ENCODE measurements around the gene ARHGAP26.

The ARHGAP26 gene, protein sequence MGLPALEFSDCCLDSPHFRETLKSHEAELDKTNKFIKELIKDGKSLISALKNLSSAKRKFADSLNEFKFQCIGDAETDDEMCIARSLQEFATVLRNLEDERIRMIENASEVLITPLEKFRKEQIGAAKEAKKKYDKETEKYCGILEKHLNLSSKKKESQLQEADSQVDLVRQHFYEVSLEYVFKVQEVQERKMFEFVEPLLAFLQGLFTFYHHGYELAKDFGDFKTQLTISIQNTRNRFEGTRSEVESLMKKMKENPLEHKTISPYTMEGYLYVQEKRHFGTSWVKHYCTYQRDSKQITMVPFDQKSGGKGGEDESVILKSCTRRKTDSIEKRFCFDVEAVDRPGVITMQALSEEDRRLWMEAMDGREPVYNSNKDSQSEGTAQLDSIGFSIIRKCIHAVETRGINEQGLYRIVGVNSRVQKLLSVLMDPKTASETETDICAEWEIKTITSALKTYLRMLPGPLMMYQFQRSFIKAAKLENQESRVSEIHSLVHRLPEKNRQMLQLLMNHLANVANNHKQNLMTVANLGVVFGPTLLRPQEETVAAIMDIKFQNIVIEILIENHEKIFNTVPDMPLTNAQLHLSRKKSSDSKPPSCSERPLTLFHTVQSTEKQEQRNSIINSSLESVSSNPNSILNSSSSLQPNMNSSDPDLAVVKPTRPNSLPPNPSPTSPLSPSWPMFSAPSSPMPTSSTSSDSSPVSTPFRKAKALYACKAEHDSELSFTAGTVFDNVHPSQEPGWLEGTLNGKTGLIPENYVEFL

DNA sequence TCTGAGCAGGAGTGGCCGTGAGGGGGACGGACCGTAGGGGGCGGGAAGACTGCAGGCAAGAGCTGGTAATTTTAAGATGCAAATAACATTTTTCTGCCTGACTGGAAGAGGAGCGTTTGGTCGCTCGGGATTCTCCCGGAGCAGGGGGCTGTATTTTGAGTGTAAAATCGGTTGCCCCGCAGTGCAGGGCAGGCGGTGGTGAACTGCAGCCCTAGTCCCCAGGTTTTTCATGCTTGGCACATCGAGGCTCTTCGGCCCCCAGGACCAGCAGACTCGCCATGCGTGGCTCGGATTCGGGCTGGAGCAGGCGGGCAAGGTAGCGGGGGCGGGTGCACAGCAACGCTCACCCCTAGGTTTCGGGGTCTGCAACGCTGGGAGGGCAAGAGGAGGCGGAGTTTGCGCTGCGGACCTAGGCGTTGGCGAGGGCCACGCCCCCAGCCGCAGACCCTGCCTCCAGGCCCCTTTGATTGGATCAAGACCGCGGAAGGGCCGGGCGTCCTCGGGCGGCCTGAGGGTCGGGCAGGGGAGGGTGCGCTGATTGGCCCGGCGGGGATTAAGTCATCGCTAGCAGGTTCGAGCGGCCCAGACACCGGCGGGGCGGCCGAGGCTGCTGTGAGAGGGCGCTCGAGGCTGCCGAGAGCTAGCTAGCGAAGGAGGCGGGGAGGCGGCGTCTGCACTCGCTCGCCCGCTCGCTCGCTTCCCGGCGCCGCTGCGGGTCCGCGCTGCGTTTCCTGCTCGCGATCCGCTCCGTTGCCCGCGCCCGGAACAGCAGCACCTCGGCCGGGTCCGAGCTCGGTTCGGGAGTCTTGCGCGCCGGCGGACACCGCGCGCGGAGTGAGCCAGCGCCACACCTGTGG, at the start of gene ARHGAP26:
Gene ARHGAP26 (plus strand): TSS at position 585 of the 857 bp plus-strand sequence. CDS start 385 bp downstream, outside the sequence.
- peak; percentile 86 for DNase-seq

DNA sequence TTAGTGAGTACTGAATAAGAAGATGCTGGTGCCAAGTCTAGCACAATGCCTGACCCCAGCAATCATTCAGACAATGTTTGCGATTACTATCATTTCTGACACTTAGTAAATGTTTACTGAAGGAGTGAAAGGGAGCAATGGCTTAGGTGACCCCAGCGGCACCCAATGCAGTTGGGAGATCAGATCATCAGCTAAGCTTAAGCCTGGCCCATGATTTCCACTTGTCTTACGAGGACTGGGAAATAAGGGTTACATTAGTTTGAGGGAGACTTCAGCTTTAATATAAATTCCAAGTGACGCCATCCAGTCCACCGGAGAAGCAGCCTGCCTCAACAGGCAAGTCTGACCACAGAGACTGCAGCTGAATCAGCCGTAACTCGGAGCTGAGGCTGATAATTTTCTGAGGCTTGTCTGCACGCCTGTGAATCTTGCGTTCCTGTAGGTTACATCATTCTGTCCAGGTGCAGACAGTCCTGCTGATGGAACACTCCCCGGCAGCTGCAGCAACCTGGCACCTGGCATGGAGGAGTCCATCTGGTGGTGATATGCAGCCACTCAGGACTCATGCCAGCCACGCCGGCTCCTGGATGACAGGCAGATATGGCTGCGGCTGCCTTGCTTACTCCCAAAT, 49.4 kb upstream of the ARHGAP26 start:
- DNase-seq = no peak

DNA sequence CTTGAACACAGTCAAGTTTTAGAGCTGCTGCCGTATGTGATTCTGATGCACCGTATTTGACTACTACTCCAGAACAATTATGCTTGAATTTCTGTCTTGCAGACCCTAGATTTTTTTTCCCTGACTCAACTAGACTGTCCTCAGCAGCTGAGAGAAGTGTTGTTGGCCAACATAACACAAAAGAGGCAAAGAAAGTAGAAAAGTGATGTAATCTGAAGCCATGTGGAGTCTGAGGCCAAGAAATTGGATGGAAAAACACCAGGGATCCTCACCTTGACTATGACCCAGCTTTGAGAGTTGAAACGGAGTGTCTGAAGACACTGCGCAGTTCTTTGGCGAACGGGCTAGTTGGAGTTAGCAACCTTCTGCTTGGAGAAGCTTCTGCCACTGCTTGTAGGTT, 48.0 kb upstream of the ARHGAP26 start:
- DNase-seq = no peak

DNA sequence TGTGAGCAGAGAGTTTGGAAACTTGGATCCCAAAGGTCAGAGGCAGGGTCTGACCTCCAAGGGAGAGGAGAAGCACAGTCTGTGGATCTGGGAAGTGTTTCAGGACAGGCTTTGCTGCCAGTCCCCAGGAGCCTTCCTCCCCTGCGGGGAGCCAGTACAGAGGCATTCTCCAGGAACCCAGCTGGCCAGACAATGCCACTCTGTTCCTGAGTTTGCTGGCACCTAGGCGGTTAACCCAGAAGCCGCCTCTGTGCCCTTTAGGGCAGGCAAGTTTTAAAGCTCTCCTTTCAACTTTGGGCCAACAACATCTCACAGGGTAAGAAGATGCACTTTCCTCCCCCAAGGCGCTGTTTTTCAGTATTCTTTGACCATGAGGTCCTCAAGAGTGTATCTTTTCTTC, 47.3 kb upstream of the ARHGAP26 start:
- DNase-seq = no peak

DNA sequence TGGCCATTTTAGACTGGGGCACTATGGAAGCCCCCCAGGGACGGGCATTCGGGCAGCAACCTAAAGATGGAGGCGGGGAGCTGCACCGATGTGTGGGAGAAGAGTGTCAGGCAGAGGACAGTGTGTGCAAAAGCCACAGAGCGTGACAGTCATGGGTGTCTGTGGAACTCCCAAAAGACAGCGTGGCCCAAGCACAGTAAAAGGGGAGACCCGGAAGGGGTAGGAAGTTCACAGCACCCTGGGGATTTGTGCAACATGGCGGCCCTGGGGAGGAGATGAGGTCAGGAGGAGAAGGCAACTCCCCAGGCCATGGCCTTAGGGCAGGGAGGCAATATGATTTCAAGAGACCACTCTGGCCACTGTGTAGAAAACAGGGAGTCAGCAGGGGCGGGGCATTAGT, 45.4 kb upstream of the ARHGAP26 start:
- no peak for DNase-seq

DNA sequence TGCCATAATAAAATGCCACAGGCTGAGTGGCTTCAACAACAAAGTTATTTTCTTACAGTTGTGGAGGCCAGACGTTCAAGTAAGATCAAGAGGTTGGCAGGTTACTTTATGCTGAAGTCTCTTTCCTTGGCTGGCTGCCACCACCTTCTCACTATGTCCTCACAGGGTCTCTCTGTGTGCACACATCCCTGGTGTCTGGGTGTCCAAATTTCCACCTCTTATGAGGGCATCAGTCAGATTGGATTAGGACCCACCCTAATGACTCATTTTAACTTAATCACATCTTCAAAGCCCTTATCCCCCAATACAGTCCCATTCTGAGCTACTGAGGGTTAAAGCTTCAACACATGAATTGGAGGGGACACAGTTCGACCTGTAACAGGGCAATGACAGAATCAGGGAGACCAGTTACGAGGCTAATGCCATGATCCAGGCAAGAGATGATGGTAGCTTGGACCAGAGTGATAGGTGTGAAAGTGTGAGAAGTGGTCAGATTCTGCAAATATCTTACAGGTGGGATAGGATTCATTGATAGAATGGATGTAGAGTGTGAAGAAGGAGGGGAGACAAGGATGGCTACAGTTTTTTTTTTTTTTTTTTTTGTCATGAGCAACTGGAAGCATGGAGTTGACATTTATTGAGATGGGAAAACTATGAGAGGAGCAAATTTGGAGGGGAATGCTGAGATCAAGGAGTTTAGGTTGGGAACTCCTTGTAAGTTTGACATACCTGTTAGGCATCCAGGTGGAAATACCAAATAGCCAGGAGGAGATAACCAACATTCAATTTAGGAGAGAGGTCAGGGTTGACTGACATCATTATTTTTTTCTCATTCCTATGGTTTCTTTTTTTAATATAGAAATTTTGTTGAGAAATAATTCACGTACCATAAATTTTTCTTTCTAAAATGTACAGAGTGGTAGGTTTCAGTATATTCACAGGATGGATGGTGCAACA, 44.7 kb upstream of the ARHGAP26 start:
- no peak for DNase-seq

DNA sequence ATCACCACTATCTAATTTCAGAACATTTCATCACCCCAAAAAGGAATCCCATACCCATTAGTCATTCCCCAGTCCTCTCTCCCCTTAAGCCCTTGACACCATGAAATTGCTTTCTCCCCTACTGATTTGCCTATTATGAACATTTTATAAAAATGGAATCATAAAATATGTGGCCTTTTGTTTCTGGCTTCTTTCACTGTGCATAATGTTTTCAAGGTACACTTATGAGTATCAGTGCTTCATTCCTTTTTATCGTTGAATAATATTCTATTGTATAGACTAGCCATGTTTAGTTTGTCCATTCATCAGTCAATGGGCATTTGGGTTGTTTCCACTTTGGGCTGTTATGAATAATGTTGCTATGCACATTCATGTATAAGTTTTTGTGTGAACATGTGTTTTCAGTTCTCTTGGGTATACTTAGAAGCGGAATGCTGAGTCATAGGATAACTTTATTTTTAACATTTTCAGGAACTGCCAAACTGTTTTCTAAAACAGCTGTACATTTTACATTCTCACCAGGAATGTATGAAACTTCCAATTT, 43.9 kb upstream of the ARHGAP26 start:
- DNase-seq = no peak

DNA sequence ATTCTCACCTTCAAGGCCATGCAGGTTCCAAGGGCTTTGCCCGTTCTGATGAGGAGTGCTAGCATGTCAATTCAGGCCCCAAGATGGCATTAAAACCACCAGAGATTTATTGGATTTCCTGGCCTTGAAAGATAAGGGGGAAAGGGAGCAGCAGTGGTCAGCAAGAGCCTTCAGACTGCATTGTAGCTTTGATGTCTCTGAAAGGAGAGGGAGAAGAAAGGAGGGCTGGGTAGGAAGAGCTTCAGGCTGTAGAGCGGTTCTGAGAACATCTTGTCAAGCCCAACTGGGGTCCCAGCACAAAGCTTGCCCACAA, 42.5 kb upstream of the ARHGAP26 start:
- no peak for DNase-seq

DNA sequence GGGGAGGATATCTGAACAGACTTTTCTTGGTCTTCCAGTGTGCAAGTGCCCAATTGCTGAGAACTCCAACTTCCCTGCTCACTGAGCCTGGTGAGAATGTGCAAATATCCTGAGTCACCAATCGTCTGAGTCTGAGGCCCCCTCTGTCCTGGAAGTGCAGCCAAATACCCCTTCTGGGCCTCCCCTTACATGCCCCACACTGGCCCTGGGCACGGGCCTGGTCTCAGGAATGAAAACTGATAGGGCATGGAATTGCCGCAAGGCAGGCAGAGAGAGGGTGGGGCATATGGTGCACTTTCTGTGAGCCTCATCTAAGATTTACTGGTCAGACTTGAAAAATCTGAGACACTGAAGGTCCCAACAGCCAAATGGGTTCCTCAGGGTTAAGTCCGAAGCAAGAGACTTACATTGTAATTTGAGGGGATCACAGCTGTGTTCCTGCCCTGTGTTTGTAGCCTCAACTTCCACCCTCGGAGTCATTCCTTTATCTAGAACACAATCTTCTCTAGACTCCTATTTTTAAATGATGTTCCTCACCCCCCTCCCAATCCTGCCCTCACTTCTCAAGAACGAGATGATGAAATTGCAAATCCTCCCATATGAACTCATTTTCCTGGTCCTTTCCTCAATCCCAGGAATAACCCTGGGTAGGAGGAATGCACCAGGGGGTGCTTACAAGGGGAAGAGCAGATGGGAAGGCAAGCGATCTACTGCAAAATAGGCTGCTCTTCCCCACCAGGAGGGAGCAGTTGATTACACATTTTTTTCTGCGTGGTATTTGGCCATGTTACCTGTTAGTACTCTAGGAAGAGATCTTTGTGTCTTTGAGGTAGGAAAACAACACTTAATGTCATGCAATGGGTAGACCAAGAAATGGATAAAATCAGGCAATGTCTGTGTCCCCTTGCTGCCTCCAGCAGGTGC, 34.6 kb upstream of the ARHGAP26 start:
- DNase-seq = no peak

DNA sequence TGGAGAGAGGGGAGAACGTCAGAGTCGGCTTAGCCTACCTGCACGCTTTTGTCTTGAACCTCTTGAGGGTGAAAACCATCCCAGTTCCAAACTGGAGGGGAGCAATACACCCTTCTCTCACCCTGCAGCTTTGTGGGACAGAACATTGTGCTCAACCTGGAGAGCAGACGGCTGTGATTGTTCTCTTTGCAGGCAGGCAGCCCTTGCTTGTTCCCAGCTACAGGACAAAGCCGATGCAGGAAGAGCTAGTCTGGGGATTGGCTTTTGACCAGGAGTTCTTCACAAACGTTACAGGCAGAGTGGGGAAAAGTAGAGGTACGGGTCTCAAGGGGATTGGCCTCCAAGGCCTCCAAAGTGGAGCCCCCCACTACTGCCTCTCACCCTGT, 33.9 kb upstream of the ARHGAP26 start:
- no peak for DNase-seq

DNA sequence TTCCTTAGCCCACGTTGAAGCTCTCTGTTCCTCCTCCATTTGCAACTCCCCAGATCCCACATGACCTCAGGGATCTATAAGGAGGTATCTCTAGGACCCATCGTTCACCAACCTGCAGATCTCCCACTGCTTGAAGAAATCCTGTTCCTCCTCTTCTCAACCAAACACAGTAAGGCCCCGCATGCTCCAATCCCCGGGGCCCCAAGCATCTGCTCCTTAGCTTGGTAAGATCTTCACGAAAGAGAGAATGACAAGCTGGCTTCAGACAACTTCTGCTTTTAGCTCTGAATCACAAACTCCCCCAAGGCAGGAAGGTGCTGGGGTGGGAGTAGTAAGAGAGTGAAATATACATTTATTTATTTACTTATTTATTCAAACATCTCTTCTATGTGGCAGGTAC, 33.0 kb upstream of the ARHGAP26 start:
- no peak for DNase-seq

DNA sequence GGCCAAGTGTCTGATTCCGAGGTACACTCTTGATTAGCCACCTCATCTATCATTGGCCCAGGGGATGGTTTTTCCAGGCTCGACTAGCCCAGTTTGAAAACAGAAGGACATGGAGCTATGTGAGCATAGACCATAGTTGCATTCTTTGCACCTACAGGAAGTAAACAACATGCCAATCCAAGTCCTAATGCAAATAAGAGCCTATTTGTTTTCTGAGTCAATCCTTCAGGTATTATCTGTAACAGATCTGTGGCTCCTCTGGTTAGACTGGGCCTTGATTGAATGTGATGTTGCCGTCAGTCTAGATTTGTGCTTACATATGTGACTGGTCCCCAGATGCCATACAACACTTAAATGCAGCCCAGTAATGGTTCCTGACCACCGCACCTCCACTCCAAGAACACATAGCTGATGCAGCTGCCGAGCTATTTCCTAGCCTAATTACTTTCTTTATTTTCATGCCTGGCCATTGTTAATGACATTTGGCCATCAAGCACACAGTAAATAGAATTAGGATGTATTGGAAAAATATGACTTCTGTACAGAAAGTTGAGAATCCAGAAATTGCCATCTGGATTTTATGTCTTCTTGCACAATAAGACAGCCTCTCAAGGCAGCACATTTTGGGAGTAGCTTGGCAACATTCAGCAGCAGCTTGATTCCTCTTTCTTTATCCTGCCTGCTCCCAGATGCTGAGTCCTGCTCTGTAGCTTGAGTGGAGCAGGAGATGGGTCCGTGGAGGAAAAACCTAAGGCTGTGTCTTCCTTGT, 29.5 kb upstream of the ARHGAP26 start:
- no peak for DNase-seq

DNA sequence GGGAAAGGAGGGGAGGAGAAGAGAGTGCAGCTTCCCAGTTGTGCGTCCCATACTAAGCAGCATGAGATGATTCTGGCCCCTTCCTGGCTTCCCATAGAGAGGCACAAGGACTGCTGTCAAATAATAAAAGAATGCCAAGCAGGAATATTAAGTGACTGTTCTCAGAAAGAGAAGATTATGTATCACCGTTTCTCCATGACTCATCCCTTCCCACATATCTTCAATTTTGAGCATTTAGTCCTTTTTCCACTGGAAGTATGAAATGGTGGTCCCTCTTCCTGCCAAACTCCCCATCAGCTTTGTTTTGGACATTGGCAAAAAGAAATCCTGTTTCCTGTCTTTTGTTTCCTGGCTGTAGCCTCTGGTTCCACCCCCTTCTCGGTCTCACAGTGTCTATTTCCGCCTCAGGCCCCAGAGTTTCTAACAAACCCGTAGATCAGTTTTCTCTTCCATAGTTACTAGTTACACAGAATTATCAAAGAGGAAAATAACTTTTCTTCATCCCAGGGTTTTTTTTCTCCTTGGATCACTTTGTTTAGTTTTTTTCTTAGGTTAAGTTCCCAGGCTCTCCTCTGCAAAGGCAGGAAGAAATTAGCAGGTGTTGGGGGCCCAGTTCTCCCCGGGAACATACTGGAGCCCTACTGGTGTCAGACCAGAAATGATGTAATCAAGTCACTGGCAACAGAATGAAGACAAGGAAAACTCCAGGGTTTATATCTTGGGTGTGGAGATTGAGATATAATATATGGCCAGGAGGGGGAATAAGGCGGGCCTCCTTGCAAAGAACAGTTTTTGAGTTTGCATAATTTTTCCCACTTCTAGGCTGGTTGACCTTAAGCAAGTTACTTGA, 26.4 kb upstream of the ARHGAP26 start:
- DNase-seq = no peak

DNA sequence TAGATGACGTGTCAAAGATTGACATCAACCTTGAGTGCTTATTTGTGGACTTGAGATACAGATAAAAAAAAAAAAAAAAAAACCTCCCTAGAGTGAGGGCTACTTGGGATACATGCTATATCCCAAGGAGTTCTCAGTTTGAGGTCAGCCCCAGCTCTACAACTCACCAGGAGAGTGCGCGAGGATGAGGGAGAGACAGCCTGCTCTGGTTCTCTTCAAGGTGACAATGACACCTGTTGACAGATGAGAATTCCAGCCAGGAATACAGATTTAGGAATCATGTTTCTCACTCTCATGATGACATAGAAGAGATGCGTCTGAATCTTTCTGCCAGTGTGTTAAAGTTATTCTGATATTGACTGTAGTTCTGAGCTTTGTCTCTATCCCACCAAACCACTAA, 24.9 kb upstream of the ARHGAP26 start:
- no peak for DNase-seq

DNA sequence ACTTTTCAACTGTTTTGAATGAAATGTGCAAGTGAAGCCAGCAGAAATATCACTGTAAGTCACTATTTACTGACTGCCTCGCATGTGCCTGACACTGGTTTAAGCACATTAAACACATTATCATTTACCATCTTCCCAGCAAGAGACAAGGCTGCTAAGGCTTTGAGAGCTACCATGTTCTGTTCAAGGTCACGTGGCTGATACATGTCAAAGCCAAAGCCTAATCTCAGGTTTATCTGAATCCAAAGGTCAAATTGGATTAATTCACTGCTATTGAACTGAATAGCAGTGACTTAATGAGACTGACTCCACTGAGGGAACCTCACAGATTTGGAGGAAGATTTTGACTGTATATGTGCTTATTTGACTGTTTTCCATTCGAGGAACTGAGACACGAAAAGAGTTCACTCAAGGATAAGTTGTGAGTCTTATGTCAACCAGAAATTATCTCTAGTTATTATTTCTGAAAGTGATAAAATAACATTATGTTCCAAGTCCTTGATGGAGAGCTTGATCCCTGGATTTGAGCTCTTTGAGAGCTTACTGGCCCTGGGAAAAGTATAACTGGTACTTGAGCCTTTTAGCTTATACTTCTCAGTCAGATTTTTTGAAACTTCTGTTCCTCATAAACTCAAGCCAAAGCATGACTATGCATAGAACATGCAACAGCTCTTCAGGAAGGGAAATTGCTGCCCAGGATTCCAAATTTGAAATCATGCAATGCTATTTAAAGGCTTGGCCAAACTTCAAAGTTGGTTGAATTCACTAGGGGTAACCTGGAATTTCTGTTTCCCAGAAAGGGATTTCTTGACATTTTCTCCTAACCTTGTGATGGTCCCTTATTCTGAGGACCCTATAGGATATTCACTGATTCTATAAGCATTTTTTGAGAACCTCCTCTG, 23.4 kb upstream of the ARHGAP26 start:
- DNase-seq = no peak

DNA sequence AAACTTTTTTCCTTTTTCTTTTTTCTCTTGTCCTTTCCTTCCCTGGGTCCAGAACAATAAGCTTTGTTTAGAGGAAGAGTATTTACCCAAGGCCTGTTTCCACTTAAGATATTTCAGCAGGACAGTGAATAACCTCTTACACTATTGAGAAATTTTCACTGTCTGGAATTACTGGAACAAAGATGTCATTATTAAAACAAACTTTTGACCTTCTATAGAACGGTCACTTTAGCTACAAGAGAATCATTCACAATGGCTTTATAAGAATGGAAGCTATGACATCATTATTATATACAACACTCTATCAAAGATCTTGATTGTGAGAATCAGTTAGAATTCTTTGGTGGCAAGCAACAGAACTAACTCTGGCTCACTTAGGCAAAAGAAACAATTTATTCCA, 22.0 kb upstream of the ARHGAP26 start:
- no peak for DNase-seq

DNA sequence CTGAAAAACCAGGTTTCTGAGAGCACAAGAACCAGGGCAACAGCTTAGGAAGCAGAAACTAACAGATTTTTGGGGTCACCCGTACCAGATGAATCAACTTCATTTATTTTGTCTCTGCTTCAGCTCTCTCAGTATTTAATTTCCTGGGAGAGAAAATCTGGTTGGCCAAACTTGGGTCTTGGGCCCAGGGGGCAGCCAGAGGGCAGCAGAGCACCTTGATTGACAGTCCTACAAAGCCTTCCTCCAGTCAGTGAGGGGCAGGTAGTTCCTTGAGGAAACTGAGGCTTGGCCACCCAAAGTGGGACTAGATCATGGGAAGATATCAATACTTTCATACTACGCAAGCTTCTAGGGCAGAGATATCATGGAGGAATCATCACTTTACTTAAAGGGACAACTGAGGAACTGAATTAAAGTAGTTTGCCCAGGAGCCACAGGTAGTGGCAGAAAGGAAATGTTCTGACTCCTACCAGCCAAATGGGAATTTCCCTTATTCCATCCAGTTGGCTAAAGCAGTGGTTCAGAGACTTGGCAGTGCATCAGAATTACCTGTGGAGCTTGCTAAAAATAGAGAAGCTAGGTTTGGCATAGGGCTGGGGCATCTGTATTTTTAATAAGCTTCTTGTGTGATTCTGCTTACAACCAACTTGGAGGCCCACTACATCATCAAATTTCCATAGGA, 21.5 kb upstream of the ARHGAP26 start:
- no peak for DNase-seq

All from NCI-H1048 (cell line).